HepG2 (cell line): Measurements from ENCODE around the gene SLC50A1. TPM values are rescaled to one million over a fixed set of nuclear protein-coding genes. Genes with fewer than 3 reads are reported as not detected.

Experiments
- ATAC-seq: fragments of 200-7000 bp; cut with Tn5 transposase; 3 replicates; pipeline ENCODE4 v1.9.1; 2020; ENCODE audit warnings: mild to moderate bottlenecking, moderate library complexity
- BruUV-seq: library from RNA; stranded (reverse); fragments of 400-500 nt; replicated peaks from 2 replicates; lab custom pipeline; 2021; lab: Mats Ljungman, UMichigan
- CTCF ChIA-PET: fragments of 300-600 bp; formaldehyde crosslinking; extraction: SDS; loops from one replicate; lab custom pipeline; 2021; ENCODE audit warnings: low total read pairs, inconsistent platforms, low intra/inter-chr PET ratio; lab: Yijun Ruan, JAX
- POLR2A ChIA-PET: fragments of 350-600 bp; sonication (Branson Sonifier 250); formaldehyde crosslinking; loops from one replicate; lab custom pipeline; 2020; ENCODE audit warnings: antibody characterized with exemption, inconsistent platforms; lab: Yijun Ruan, JAX
- DNase-seq: peaks from one replicate; pipeline ENCODE4 v3.0.0-alpha.2; 2015; ENCODE audit warnings: low spot score
- FAIRE-seq: peaks from 3 replicates; lab custom pipeline; 2011; peaks lifted over from hg19 to GRCh38; lab: Jason Lieb, UNC
- H2AFZ ChIP-seq: one replicate; pipeline ENCODE4 v1.6.1; 2011; ENCODE audit warnings: low read length, inconsistent platforms
- H3K27ac ChIP-seq: fragments of 300-600 bp; 3 replicates; pipeline ENCODE4 v1.8.0; 2011; ENCODE audit warnings: mixed run types, mild to moderate bottlenecking, mixed read lengths, low read length, inconsistent platforms; ENCODE audit not compliant: insufficient read depth; ENCODE audit errors: extremely low read length
- H3K27me3 ChIP-seq, 2 experiments: fragments of 200-600 bp in 1 of 2; 2 replicates in 1 of 2; 3 replicates in 1 of 2; pipeline versions ENCODE4 v1.6.0 to v1.8.0; 2011; ENCODE audit warnings: low read length in 2 of 2, mild to moderate bottlenecking in 2 of 2, moderate library complexity in 2 of 2, inconsistent platforms in 1 of 2; ENCODE audit not compliant: insufficient read depth in 2 of 2, control insufficient read depth in 1 of 2
- H3K36me3 ChIP-seq, 2 experiments: fragments of 200-600 bp in 1 of 2; replicated peaks in 1 of 2; 2 replicates in 1 of 2; 3 replicates in 1 of 2; pipeline versions ENCODE4 v1.5.1 to v1.8.0; 2011; ENCODE audit warnings: low read length in 2 of 2, inconsistent platforms in 1 of 2; ENCODE audit not compliant: insufficient read depth in 2 of 2, control insufficient read depth in 1 of 2
- H3K4me1 ChIP-seq: 2 replicates; pipeline ENCODE4 v1.5.1; 2012; ENCODE audit warnings: low read length, inconsistent platforms; ENCODE audit not compliant: insufficient read depth
- H3K4me2 ChIP-seq: 2 replicates; pipeline ENCODE4 v1.6.0; 2011; ENCODE audit warnings: low read depth, low read length, inconsistent platforms
- H3K4me3 ChIP-seq, 3 experiments: fragments of 200-600 bp in 1 of 3; sonication (generic), shearing (Covaris generic) in 1 of 3; replicated peaks in 1 of 3; 2 replicates each; pipeline ENCODE4 v1.5.1; 2011 to 2016; ENCODE audit warnings: low read length in 3 of 3, inconsistent platforms in 2 of 3, low read depth in 2 of 3, mild to moderate bottlenecking in 2 of 3, control low read depth in 1 of 3, mixed read lengths in 1 of 3; ENCODE audit not compliant: insufficient read depth in 1 of 3
- H3K79me2 ChIP-seq: one replicate; pipeline ENCODE4 v1.6.1; 2011; ENCODE audit warnings: low read length, inconsistent platforms; ENCODE audit not compliant: insufficient read depth
- H3K9ac ChIP-seq: 2 replicates; pipeline ENCODE4 v1.6.0; 2011; ENCODE audit warnings: mild to moderate bottlenecking, low read depth, low read length, inconsistent platforms; ENCODE audit not compliant: insufficient read depth
- H3K9me3 ChIP-seq: 2 replicates; pipeline ENCODE4 v1.5.1; 2012; ENCODE audit warnings: mild to moderate bottlenecking, low read length
- H4K20me1 ChIP-seq: 2 replicates; pipeline ENCODE4 v1.6.0; 2011; ENCODE audit warnings: inconsistent platforms, mild to moderate bottlenecking, low read length, moderate library complexity; ENCODE audit not compliant: insufficient read depth
- AKNA ChIP-seq: sonication (generic); formaldehyde crosslinking; IDR thresholded peaks from 2 replicates; pipeline ENCODE4 v1.4.0; 2020; ENCODE audit warnings: missing genetic modification reagents, borderline replicate concordance
- IRX3 ChIP-seq: sonication (generic); formaldehyde crosslinking; IDR thresholded peaks from 2 replicates; pipeline ENCODE4 v1.8.1; 2023; ENCODE audit warnings: mild to moderate bottlenecking, low read depth, missing genetic modification reagents, borderline replicate concordance
- MAFF ChIP-seq: IDR thresholded peaks from 2 replicates; pipeline ENCODE4 v1.6.1; 2011; ENCODE audit warnings: low read depth, low read length, improper control_type of control experiment
- MAFK ChIP-seq, 2 experiments: IDR thresholded peaks in 1 of 2; conservative IDR thresholded peaks in 1 of 2; 2 replicates each; pipeline ENCODE4 v1.6.1; 2011; ENCODE audit warnings: improper control_type of control experiment in 2 of 2, low read length in 2 of 2
- MTF2 ChIP-seq: sonication (generic); formaldehyde crosslinking; IDR thresholded peaks from 2 replicates; pipeline ENCODE4 v1.5.0; 2020; ENCODE audit warnings: missing genetic modification reagents, borderline replicate concordance
- MYC ChIP-seq: sonication (generic); formaldehyde crosslinking; IDR thresholded peaks from 2 replicates; pipeline ENCODE4 v1.9.0; 2021; ENCODE audit warnings: missing genetic modification reagents, borderline replicate concordance
- NCOR1 ChIP-seq: fragments of 200-600 bp; sonication (generic); IDR thresholded peaks from 2 replicates; pipeline ENCODE4 v1.7.0; 2017; ENCODE audit warnings: antibody characterized with exemption, low read length, borderline replicate concordance
- ZNF24 ChIP-seq: fragments of 450-650 bp; IDR thresholded peaks from 2 replicates; pipeline ENCODE4 v1.6.1; 2017; ENCODE audit warnings: antibody characterized with exemption, mild to moderate bottlenecking
- WGBS: methylation state at CpG from one replicate; pipeline ENCODE4 v1.1.6; 2017; ENCODE audit warnings: low lambda C conversion rate; 5-methylcytosine and 5-hydroxymethylcytosine counted together
- in situ Hi-C: cut with HindIII; loops from 2 replicates; pipeline ENCODE4 v1.10.0; 2017; ENCODE audit warnings: low pct_unique_long_range_greater_than_20kb; ENCODE audit not compliant: extremely low pct_ligation_motif_present
- intact Hi-C: fragments of 100-400 bp; cut with micrococcal nuclease; formaldehyde crosslinking; loops from one replicate; pipeline ENCODE4 v1.10.0; 2022; ENCODE audit not compliant: unreplicated experiment
- polyA plus RNA-seq, 8 experiments: library from polyadenylated mRNA; depleted of rRNA in 3 of 8; stranded (reverse) in 7 of 8; unstranded in 1 of 8; fragments of >200 nt; fragmentation: Illumina TruSeq in 4 of 8; extraction: Trizol in 4 of 8; gene quantifications; 2 replicates each; pipeline versions ENCODE4 v1.2.1 to v1.2.3, GENCODE V29; 2011 to 2016; ENCODE audit warnings: low read depth in 4 of 8, missing spikeins in 1 of 8, mixed read lengths in 1 of 8; ENCODE audit not compliant: insufficient read depth in 1 of 8
- total RNA-seq, 5 experiments: library from RNA; depleted of rRNA; stranded (reverse); fragments of >200 nt; fragmentation: Illumina TruSeq; extraction: Trizol; gene quantifications; 2 replicates each; pipeline ENCODE4 v1.2.3, GENCODE V29; 2016; ENCODE audit warnings: low read depth in 1 of 5

Gene SLC50A1
- total and polyA plus RNA-seq, 2 of the 13 experiments (the other 11 are each of a cell fraction or from before 2014, with no cell fraction given): 22.5 to 46.8 TPM

DNA sequence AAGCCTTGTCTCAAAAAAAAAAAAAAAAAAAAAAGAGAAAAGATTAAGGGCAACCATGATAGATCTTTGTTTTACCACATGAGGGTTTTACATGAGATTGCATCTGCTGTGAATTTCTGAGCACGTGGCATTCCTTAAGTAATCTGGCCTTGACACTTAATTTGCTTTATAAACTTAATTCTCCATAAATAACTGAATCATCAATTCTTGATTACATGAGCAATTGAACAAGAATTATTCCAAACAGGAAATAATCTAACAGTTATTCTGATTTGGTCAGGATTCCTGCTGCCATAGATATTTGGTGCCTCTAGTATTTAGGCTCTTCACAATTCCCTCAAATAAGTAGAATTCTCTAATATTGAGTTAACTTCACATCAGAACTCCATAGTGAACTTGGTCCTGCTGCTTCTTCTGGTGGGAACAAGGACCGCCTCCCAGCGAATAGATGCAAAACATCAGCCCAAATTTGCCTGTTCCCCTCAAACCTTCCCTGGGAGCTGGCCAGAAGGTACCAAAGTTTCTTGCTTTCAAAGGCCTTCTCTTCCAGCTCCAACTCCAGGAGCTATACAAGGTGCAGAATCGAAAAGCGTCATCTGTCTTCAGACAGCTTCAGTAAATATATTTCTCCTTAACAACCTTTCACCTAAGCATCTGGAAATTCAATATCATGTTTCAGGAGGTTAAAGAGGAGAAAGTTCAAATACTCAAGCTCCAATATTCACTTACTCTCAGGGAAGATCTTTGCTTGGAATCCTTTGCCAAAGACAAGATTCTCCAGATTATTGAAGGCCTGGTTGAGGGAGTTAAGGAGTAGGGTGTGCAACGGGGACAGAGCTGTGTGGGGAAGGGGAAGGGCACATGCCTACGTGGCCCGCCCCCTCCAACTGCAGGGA lies 36.4 kb downstream of the SLC50A1 start:
- Histone ChIP-seq H3K27me3 (no peaks in the 10 kb centered on the region), H3K9me3 (no peaks in the 10 kb centered on the region), H3K4me2 (peak overlapping the region; percentile 83), H3K79me2 (peaks cover 10% of the 10 kb centered on the region), H2AFZ (no peak overlapping the region), H3K36me3 (peaks cover 0 to 12% of the 10 kb centered on the region in 2 experiments; a peak in 2 of 5 replicates), H4K20me1 (no peaks in the 10 kb centered on the region), H3K4me3 (peak overlapping the region; percentile 71 to 92 (median 79)), H3K9ac (peak overlapping the region; percentile 80), H3K27ac (peak overlapping the region; percentile 73), H3K4me1 (peaks cover 42% of the 10 kb centered on the region)
- intact Hi-C loops (no loop called here), in situ Hi-C loops (no loop called here)
- no peak for FAIRE-seq
- WGBS: 44% methylated on average over 8 of the region's 8 CpGs
- no TSS peak for BruUV-seq
- TF ChIP-seq AKNA (CRISPR knock-in tag): no peak
- TF ChIP-seq IRX3 (CRISPR knock-in tag): 0 out of 2 replicates have a peak, but pooled peaks have one; percentile 30
- TF ChIP-seq MAFK (conservative IDR thresholded peaks at IDR 0.05 in 1 of 2, IDR thresholded peaks at IDR 0.05 in 1 of 2; ENCODE audit: low read length in 2 of 2): peak; percentile 32 to 61; a peak in 3 of 4 replicates
- no peak for TF ChIP-seq NCOR1
- 0 out of 2 replicates have a peak, but pooled peaks have one; percentile 12 for TF ChIP-seq MTF2 (CRISPR knock-in tag)
- TF ChIP-seq MAFF: peak; percentile 51; the same call in 1 of the 2 replicates
- no peak for TF ChIP-seq MYC
- no peak for TF ChIP-seq ZNF24
- POLR2A ChIA-PET: interaction anchor here (1.0 to 2.2 kb wide), 11 partner anchors 21 to 217 kb away, joined by 3 to 30 read pairs (median 7); partner anchors contain the start of genes DPM3 and SLC50A1
- ATAC-seq: no peak
- DNase-seq: no peak
- CTCF ChIA-PET: interaction anchor here (1.2 kb wide), 2 partner anchors 35 to 86 kb away, joined by 3 read pairs; no protein-coding TSS in a partner anchor
